K562 (cell line): ENCODE results near the gene SCAF11. TPM values are rescaled to one million over a fixed set of nuclear protein-coding genes. Genes with fewer than 3 reads are reported as not detected.

Source experiments
- ATF4 ChIP-seq: fragments of 450-650 bp; formaldehyde crosslinking; IDR thresholded peaks from 2 replicates; pipeline ENCODE4 v1.4.0; 2022; ENCODE audit warnings: mild to moderate bottlenecking, moderate library complexity
- ETV1 ChIP-seq: fragments of 450-650 bp; conservative IDR thresholded peaks from 2 replicates; pipeline ENCODE4 v1.6.1; 2016; ENCODE audit warnings: missing genetic modification characterization, control low read depth, low read depth, missing compliant biosample characterization
- MEF2A ChIP-seq: IDR thresholded peaks from 2 replicates; pipeline ENCODE4 v1.6.1; 2011; ENCODE audit warnings: low read depth, mild to moderate bottlenecking, low read length, moderate library complexity; ENCODE audit not compliant: control insufficient read depth
- NR2C1 ChIP-seq, 2 experiments: fragments of 450-650 bp; IDR thresholded peaks; 2 replicates each; pipeline ENCODE4 v1.6.1; 2017; ENCODE audit warnings: mild to moderate bottlenecking in 2 of 2, antibody characterized with exemption in 1 of 2, inconsistent platforms in 1 of 2, missing compliant biosample characterization in 1 of 2, missing genetic modification characterization in 1 of 2
- SMARCA4 ChIP-seq: fragments of 450-650 bp; IDR thresholded peaks from 2 replicates; pipeline ENCODE4 v1.6.1; 2016
- U2AF2 ChIP-seq: fragments of 200-400 bp; formaldehyde crosslinking; optimal IDR thresholded peaks from 2 replicates; pipeline ENCODE3; 2017; ENCODE audit warnings: low read depth, mild to moderate bottlenecking, low read length
- UBTF ChIP-seq, 2 experiments: IDR thresholded peaks; 2 replicates each; pipeline ENCODE4 v1.6.1; 2012; ENCODE audit warnings: improper control_type of control experiment in 2 of 2, low read depth in 2 of 2, low read length in 2 of 2, borderline replicate concordance in 1 of 2
- ZBTB7A ChIP-seq: IDR thresholded peaks from 2 replicates; pipeline ENCODE4 v1.6.1; 2011; ENCODE audit warnings: low read depth, mild to moderate bottlenecking, low read length, moderate library complexity, borderline replicate concordance; ENCODE audit not compliant: control insufficient read depth
- ZNF212 ChIP-seq: fragments of 450-650 bp; formaldehyde crosslinking; IDR thresholded peaks from 2 replicates; pipeline ENCODE4 v1.4.0; 2020; ENCODE audit warnings: mild to moderate bottlenecking
- polyA plus RNA-seq, 8 experiments: library from polyadenylated mRNA; depleted of rRNA in 4 of 8; stranded (reverse) in 5 of 8; unstranded in 3 of 8; fragments of >200 nt; fragmentation: Nextera tagmentation in 2 of 8; fragmentation: Illumina TruSeq in 1 of 8; extraction: Ambion mirVana in 2 of 8; extraction: Trizol in 1 of 8; gene quantifications; 2 replicates each; pipeline versions ENCODE4 v1.2.1 to v1.2.3, GENCODE V29; 2011 to 2014; ENCODE audit warnings: inconsistent platforms in 1 of 8, missing spikeins in 1 of 8
- total RNA-seq, 7 experiments: library from RNA; depleted of rRNA in 6 of 7; stranded (reverse); fragments of >200 nt in 6 of 7; fragmentation: Illumina TruSeq in 2 of 7; extraction: Trizol in 2 of 7; gene quantifications; 2 replicates each; pipeline versions ENCODE4 v1.2.1 to v1.2.3, GENCODE V29; 2011 to 2021; ENCODE audit warnings: low replicate concordance in 1 of 7
- TF ChIP-seq, protein P1 (sequence below): fragments of 450-650 bp; IDR thresholded peaks from 2 replicates; pipeline ENCODE4 v1.6.1; 2016; ENCODE audit warnings: antibody characterized with exemption
- TF ChIP-seq, protein P2 (sequence below): fragments of 450-650 bp; IDR thresholded peaks from 2 replicates; pipeline ENCODE4 v1.6.1; 2016; ENCODE audit warnings: borderline replicate concordance
- TF ChIP-seq, protein P3 (sequence below): sonication (generic); formaldehyde crosslinking; IDR thresholded peaks from 2 replicates; pipeline ENCODE4 v1.8.0; 2022; ENCODE audit warnings: mild to moderate bottlenecking, missing genetic modification reagents

SCAF11 gene
- total and polyA plus RNA-seq, 9 of the 15 experiments (the other 6 are each of a cell fraction or from before 2014, with no cell fraction given), result 30.4 to 119 (median 80.0) TPM

GRCh38 chr12:45989721-45990467, 480 bp downstream of the SCAF11 start (continued):
- TF ChIP-seq MEF2A (no peak), UBTF (IDR thresholded peaks at IDR 0.05; ENCODE audit: borderline replicate concordance in 1 of 2, low read depth in 2 of 2, low read length in 2 of 2) (peak in 1 of 2 experiments; percentile 55; a peak in 2 of 4 replicates), U2AF2 (no peak), ZBTB7A (peak; percentile 76; the same call in 1 of the 2 replicates), ETV1 (tag) (peak; percentile 27; the same call in 1 of the 2 replicates), ZNF212 (CRISPR knock-in tag) (no peak), SMARCA4 (0 out of 2 replicates have a peak, but pooled peaks have one; percentile 15), ATF4 (0 out of 2 replicates have a peak, but pooled peaks have one; percentile 4), NR2C1 (IDR thresholded peaks at IDR 0.05) (no peak), NR2C1 (tag; IDR thresholded peaks at IDR 0.05) (peak; percentile 63)
- TF ChIP-seq, protein P1, sequence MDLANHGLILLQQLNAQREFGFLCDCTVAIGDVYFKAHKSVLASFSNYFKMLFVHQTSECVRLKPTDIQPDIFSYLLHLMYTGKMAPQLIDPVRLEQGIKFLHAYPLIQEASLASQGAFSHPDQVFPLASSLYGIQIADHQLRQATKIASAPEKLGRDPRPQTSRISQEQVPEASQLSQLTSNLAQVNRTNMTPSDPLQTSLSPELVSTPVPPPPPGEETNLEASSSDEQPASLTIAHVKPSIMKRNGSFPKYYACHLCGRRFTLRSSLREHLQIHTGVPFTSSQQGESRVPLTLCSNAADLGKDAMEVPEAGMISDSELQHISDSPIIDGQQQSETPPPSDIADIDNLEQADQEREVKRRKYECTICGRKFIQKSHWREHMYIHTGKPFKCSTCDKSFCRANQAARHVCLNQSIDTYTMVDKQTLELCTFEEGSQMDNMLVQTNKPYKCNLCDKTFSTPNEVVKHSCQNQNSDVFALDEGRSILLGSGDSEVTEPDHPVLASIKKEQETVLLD, result no peak
- TF ChIP-seq, protein P2, sequence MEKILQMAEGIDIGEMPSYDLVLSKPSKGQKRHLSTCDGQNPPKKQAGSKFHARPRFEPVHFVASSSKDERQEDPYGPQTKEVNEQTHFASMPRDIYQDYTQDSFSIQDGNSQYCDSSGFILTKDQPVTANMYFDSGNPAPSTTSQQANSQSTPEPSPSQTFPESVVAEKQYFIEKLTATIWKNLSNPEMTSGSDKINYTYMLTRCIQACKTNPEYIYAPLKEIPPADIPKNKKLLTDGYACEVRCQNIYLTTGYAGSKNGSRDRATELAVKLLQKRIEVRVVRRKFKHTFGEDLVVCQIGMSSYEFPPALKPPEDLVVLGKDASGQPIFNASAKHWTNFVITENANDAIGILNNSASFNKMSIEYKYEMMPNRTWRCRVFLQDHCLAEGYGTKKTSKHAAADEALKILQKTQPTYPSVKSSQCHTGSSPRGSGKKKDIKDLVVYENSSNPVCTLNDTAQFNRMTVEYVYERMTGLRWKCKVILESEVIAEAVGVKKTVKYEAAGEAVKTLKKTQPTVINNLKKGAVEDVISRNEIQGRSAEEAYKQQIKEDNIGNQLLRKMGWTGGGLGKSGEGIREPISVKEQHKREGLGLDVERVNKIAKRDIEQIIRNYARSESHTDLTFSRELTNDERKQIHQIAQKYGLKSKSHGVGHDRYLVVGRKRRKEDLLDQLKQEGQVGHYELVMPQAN, result no peak
- TF ChIP-seq, protein P3, sequence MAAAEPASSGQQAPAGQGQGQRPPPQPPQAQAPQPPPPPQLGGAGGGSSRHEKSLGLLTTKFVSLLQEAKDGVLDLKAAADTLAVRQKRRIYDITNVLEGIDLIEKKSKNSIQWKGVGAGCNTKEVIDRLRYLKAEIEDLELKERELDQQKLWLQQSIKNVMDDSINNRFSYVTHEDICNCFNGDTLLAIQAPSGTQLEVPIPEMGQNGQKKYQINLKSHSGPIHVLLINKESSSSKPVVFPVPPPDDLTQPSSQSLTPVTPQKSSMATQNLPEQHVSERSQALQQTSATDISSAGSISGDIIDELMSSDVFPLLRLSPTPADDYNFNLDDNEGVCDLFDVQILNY (CRISPR knock-in tag), result no peak
